Medulla oblongata (tissue), 1 donor: ENCODE measurements around the gene SSH2.
"Not testable (repeated sequence)": the region's sequence is repeated elsewhere in the genome, so short reads cannot be mapped to it uniquely, and the experiment has no call there.

Experiments used
- DNase-seq: peaks from one replicate; pipeline ENCODE4 v3.0.0-alpha.2; 2015; ENCODE audit errors: extremely low spot score

The SSH2 gene

DNA sequence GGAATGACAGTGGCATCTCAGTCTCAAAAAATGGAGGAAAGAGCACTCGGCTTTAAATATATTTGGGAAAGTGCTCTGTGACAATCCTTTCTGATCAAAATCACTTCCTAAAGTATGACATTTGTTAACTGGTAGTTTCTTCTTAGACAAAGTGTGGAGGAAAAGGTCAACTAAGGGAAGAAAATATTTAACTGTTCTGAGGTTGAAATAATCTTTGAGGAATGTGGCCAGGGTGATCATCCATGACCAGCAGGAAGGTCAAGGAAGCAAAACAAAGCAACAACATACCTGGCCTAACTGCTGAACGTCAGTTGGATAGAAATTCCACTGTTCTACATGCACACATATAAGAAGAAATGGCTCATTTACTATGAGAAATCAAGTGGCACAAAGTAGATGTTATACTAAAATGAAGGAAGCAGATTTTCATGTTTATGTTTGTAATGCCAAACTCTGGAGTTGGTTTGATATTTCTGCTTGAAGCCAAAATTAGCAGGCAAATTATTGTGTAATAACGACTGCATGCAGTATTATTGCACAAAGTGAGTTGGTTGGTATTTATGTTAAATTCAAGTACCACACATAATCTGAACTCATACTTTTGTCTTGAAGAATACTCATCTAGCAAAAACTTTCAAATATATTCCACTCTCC is 220.0 kb downstream of the SSH2 start:
- DNase-seq: no peak

DNA sequence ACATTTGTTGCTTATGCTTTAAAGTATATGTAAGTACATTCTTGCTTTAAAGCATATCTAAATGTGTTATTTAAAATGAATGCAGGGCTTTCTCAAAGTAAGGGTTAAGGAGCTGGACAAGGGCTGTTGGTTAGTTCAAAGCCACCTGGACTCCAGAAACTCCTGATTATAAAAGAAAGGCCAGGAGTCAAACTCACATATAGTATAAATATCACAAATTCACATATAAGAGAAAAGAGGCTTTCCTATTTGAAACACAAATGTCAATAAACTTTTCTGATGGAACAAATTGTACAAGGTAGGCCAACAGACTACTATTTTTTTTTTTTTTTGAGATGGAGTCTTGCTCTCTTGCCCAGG is 222.8 kb downstream of the SSH2 start:
- no peak for DNase-seq

- no peak for DNase-seq
Measured at GRCh38 chr17:29706045-29706431, 224.0 kb downstream of the SSH2 start.

- no peak for DNase-seq
Measured at GRCh38 chr17:29705386-29705785, 224.6 kb downstream of the SSH2 start.

DNA sequence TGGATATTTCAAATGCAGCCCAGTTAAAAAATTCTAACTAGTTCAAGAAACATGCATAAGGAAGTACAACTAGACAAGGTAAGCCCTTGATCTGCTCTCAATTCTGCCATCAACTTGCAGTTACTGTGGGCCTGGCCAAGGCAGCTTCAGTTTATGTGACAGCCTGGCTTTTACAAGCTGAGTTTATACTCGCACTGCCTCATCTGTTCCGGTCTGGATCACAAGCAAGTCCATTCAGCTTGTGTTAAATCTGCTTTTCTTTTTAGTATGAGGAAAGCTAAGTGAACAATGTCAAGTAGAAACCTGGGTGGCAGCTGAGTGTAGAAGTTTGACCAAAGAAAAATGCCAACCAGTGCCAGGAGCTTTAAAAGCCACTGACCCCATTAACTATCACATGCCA is 230.7 kb downstream of the SSH2 start:
- DNase-seq: peak; percentile 71

GRCh38 chr17:29698837-29699236 is 231.2 kb downstream of the SSH2 start:
- no peak for DNase-seq

GRCh38 chr17:29698019-29698777 is 231.8 kb downstream of the SSH2 start:
- no peak for DNase-seq

DNA sequence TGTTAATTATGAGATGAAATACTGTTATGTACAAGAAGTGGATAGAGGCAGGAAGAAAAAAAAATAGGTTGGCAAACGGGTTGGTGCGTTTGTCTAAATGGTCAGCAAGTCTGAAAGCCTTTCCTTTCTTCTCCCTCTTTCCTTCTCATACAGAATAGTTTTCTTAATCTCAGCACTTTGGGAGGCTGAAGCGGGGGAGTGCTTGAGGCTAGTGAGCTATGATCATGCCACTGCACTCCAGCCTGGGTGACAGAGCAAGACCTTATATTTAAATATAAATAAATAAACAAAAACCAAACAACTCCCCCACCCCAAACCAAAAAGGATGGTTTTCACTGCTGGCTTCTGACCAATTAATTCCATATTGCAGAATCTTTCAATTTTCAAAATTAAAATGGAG is 232.7 kb downstream of the SSH2 start:
- no peak for DNase-seq

DNA sequence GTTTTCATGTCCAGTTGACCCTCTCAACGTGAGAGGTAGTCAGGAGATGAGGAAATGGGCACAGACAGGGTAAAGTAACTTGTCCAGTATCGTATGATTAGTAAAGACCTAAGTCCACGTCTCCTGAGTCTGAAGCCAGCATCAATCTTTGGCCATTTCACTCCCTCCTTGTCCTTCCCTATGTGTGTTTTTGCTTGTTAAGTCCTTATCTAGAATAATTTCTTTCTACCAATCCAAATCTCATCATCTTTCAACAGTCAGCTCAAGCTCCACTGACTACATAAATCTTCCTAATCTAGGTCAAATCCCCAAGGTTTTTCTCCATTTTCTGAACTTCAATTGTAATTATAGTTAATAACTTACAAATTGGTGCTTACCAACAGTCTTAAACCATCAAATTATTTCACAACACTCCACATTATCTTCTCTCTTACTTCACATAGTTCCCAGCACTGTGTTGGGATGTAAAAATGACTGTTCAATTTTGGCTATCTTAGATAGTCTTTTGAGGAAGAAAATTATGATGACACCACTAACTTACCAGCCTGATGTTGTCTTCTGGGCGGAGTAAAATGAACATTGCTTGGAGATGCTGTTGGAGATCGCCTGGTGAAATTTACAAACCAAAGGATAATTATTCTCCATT is 235.0 kb downstream of the SSH2 start:
- DNase-seq: no peak

DNA sequence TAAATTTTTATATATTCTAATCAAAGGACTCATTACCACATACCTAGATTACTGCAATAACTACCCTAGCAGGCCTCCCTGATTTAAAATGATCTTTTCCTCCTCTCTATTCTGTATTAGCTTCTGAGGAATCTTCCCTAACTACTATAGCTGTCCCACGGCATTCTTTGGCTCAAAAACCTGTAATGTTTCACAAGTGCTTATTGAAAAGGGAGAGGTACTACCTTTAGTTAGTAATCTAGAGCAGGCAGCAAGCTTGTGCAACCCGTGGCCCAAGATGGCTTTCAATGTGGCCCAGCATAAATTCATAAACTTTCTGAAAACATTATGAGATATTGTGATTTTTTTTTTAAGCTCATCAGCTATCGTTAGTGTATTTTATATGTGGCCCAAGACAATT is 236.3 kb downstream of the SSH2 start:
- no peak for DNase-seq

DNA sequence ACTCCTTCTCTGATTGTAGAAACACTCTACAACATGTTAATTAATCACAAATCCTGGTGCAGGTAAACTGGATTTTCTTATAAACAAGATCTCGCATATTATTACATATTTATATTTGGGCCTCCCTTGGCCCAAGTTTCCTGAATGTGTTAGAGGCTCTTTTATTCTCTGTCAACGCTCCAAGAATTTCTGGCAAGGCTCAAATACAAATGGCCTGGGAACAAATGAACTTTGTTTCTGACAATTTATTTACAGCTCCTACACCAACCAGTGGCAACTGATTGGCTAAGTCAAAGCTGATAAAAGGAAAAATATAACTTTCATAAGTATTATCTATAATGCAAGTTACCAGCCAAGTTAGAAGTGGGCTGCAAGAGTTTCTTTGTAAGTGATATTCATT is 242.4 kb downstream of the SSH2 start:
- DNase-seq: peak; percentile 86

- no peak for DNase-seq
Measured at GRCh38 chr17:29686993-29687590, 242.9 kb downstream of the SSH2 start.

DNA sequence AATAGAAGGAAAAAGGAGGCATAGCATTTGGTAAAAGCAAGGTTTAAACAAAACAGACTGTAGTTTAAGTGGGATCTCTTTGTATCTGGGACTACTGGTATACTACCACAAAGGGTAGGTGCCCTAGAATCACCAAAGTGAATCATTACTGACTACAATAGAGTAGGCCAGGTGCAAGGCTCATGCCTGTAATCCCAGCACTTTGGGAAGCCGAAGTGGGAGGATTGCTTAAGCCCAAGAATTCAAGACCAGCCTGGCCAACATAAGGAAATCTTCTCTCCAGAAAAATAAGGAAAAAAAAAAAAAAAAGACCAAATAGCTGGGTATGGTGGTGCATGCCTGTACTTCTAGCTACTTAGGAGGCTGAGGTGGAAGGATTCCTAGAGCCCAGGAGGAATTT is 246.5 kb downstream of the SSH2 start:
- no peak for DNase-seq

GRCh38 chr17:29682987-29683386 is 247.0 kb downstream of the SSH2 start:
- no peak for DNase-seq

- peak; percentile 72 for DNase-seq
Measured at GRCh38 chr17:29682054-29682453, 248.0 kb downstream of the SSH2 start.

GRCh38 chr17:29677824-29678223 is 252.2 kb downstream of the SSH2 start:
- no peak for DNase-seq

DNA sequence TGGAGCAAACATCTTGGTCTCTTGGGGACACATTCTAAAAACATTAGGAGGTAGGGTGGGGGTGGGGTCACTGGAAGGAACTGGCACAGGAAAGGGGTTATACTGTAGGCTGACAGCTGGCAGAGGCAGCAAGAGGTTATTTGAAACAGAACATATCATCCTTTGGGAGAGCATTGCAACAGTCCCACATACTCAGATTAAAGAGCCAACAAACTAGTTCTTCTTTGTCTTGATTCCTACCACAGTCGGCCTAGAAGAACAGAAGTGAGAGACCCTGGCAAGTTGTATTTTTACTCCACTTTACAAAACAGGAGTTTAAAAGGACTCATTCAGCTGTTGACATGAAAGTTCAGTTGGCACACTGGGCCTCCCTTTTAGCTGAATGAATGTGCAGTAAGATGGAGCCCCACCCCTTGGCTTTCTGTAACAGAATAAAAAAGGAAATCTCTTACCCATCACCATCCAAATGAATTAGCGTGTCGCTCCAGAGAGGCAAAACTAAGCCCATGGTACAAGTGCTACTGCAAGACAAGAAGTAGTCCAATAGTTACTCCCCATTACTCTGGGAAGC is 252.7 kb downstream of the SSH2 start:
- peak; percentile 54 for DNase-seq

GRCh38 chr17:29675961-29676360 is 254.1 kb downstream of the SSH2 start:
- DNase-seq: not testable (repeated sequence)

DNA sequence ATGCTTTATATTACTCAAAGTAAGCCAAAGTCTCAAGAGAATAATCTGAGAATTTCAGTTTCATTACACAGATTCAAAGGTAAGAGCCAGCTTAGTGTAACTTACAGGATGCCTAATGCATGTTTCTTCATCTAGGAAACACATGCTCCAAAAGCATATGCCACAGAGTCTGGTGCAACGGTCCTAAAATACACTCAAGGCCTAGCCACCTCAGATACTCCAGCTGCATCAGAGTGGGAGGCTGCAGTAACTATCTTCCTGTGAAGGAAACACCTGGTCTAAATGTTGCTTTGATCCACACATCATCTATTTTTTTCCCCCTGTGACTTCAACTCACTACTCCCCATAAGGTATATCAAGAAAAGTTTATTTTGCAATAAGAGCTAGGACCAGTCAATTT is 255.7 kb downstream of the SSH2 start:
- DNase-seq: no peak

DNA sequence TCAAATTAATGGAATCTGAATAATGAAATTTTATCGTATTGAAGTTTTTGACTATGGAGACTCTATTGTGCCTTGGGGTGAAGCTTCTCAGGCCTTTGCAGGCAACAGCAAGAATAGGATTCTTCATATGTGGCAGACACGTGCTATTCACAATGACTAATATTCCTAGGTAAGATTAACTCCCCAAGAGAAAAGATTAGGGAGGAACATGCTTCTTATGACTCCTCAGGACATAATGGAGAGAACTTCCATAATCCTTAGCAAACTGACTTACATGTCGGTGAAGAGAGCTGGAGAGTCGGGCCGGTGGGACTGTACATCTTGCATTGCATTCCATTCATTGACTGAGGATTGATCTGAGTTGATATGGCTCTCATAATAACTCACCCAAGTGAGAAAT is 258.4 kb downstream of the SSH2 start:
- DNase-seq: no peak

- DNase-seq: no peak
Measured at GRCh38 chr17:29669266-29669665, 260.8 kb downstream of the SSH2 start.

DNA sequence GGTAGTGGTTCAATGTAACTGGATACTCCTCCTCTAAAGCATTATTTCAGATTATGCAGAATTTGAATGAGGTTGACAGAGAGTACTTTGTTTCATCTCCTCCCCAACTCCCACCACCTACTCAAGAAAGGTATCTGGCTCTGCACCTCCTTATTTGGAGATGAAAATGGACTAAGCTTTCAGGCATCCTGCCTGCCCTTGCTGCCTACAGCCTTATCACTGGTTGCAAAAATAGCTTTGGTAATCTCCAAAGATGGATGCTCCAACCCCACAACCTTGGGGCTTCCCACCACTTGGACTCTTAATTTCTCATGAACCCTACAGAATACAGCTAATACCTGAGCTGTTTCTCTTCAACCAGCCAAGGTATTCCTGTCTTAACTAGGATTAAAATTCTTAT is 262.1 kb downstream of the SSH2 start:
- DNase-seq: no peak

GRCh38 chr17:29665481-29665810 is 264.6 kb downstream of the SSH2 start:
- no peak for DNase-seq
